Activated T-cell treated with anti-CD3 and anti-CD28 coated beads, Interleukin-2, amount 50 U/mL, for 1 hour (primary cell): ENCODE data around the gene CAMK2D.

Experiments used
- DNase-seq: peaks from one replicate; pipeline ENCODE4 v3.0.0-alpha.2; 2020

CAMK2D gene

GRCh38 chr4:113423631-113424030, 337.9 kb downstream of the CAMK2D start:
- no peak for DNase-seq

DNA sequence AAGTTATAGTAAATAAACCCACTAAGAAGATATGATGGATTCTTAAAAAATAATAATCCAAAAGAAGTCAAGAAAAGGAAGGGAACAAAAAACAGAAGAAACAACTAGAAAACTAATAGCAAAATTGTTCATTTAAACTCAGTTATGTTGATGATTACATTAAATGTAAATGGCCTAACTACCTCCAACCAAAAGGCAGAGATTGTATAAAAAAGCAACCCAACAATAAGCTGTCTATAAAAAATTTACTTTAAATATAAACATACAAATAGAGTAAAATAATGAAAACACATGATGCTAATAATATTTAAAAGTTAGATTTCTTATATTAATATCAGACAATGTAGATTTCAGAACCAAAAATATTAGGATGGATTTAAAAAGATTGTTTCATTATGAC, 340.6 kb downstream of the CAMK2D start:
- no peak for DNase-seq

- no peak for DNase-seq
Observed at GRCh38 chr4:113419631-113420030, 341.9 kb downstream of the CAMK2D start.

DNA sequence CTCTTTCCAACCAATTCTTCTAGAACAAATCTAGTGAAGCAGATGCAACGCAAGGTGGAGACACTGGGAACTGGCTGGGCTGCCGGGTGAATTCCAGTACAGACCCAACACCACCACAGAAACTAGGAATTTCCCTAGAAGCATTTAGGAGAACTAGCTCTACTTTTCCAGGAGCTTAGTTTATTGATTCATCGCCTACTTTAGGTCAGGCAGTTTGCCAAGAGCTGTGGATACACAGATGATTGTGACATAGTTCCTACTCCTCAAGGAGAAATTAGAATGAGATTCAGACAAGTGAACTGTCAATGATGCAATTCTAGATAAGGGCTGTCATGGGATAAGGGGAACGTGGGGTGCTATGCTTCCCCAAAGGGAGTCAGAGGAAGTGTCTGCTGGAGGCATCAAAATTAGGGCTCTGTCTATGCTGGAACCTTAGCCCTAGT, 350.0 kb downstream of the CAMK2D start:
- no peak for DNase-seq

GRCh38 chr4:113410686-113411085, 350.9 kb downstream of the CAMK2D start:
- DNase-seq = no peak

GRCh38 chr4:113409181-113409580, 352.4 kb downstream of the CAMK2D start:
- DNase-seq = no peak

DNA sequence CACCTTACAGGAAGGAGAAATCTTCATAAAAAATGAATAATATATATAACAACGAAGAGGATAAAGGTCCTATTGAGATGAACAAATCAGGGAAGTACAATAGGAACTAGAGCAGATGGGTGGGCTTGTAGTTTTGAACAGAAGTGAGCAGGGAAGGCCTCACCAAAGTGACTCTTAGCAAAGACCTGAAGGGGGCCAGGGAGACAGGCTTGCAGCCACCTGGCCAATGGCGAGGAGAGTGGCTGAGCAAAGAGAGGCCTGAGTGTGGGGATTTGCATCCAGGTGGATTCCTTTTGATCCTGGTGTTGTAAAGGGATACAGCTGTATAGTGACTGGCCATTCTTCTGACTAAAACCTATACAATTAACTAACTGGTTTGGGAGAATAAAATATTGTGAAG, 354.1 kb downstream of the CAMK2D start:
- DNase-seq = no peak

GRCh38 chr4:113406723-113407016, 354.9 kb downstream of the CAMK2D start:
- DNase-seq = no peak

DNA sequence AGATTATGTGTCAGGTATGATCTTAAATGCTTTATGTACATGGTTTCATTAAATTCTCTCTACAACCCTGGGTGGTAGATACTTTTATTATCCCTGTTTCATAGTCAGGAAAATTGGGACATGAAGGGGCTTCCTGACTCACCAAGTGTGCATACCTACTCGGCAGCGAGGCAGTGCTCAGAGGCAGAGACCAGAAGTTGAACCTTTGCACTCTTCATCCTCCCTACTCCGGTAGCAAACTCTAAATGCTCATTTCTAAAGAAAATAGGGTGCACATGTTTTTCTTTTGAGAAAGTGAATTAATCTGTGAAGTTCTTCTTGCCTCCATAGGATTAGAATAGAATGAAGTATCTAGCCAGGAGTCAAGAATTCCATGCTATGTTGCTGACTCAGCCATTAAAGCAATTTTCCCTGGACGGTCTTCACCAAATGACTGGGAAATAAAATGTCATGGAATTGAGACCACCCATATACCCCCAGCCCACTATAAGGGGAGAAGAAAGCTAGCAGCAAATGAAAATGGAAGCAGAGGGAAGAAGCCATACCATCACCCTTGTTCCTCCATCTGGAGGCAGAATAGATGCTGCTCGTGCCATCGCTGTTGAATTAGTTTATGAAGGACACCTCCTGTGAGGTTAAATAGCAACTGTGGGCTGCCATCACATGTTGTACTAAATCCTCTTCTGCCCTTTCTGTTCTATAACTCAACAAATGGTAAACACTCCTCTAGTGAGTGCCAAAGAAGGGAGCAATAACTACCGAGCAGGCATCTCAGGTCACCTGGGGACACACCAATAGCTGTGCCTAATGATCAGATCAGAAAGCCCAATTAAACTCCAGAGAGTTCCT, 355.4 kb downstream of the CAMK2D start:
- DNase-seq = no peak

DNA sequence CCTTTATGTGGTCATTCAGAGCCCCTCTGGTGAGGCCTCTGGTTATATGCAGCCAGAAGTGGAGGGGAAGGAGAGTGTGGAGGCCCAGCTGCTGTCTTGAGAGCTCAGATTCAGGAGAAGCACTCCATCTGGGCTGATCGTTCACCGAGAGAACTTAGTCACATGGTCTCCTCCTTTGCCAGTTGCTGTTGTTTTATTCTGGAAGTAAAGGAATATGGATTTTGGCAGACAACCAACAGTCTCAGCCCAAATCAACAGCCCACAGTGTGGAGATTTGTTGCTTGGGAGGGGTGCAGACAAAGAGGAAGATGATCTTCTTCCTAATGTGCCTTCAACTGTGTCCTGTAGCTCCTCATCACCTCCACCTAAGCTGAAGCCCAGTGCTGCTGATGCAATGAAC, 356.7 kb downstream of the CAMK2D start:
- DNase-seq = no peak

DNA sequence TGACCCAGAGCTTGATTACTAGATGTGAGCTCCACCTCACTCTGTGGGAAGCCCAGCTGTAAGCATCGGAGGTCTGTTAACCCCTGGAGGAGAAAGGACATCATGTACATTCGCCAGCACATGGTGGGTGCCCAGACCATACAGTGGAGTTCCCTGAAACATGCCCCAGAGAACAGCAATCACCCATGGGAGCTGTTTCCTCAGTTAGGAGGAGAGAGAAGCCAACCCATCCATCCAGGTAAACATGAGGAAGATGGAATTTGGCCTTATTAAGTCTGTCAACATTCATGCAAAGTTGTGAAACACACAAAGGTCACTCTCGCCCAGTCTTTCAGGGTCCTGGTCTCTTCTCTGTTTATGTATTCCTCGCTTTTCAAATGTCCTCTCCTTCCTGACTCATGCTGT, 357.4 kb downstream of the CAMK2D start:
- DNase-seq = no peak
